HUES6 (cell line): ENCODE results near the gene NPM1.
"Not testable (repeated sequence)": the region's sequence is repeated elsewhere in the genome, so short reads cannot be mapped to it uniquely, and the experiment has no call there.

ENCODE experiments used
- H3K27ac ChIP-seq: 2 replicates; pipeline ENCODE4 v1.7.0; 2013; ENCODE audit warnings: low read depth, mild to moderate bottlenecking, low read length, inconsistent platforms
- H3K27me3 ChIP-seq: 2 replicates; pipeline ENCODE4 v1.6.1; 2013; ENCODE audit warnings: low read length; ENCODE audit not compliant: control insufficient read depth, insufficient read depth
- H3K36me3 ChIP-seq: 2 replicates; pipeline ENCODE4 v1.6.1; 2013; ENCODE audit warnings: low read length; ENCODE audit not compliant: control insufficient read depth, insufficient read depth
- H3K4me1 ChIP-seq: 2 replicates; pipeline ENCODE4 v1.6.1; 2013; ENCODE audit warnings: low read length; ENCODE audit not compliant: control insufficient read depth, insufficient read depth
- H3K4me3 ChIP-seq: 2 replicates; pipeline ENCODE4 v1.5.1; 2013; ENCODE audit warnings: low read depth, low read length
- H3K9ac ChIP-seq: one replicate; pipeline ENCODE4 v1.6.1; 2013; ENCODE audit warnings: mild to moderate bottlenecking, low read length
- H3K9me3 ChIP-seq: 2 replicates; pipeline ENCODE4 v1.6.1; 2013; ENCODE audit warnings: low read depth, low read length; ENCODE audit not compliant: control insufficient read depth, insufficient read depth

NPM1 gene

GRCh38 chr5:171397599-171397998 lies 9.9 kb downstream of the NPM1 start:
- no peak overlapping the region for H3K27ac ChIP-seq
- peaks cover 2% of the 10 kb centered on the region; the same call in 1 of the 2 replicates for H3K9me3 ChIP-seq
- H3K36me3 ChIP-seq = peaks cover 95% of the 10 kb centered on the region
- H3K9ac ChIP-seq = no peak overlapping the region
- no peak overlapping the region for H3K4me3 ChIP-seq
- 0 out of 2 replicates have a peak, but pooled peaks cover 3% of the 10 kb centered on the region for H3K4me1 ChIP-seq
- H3K27me3 ChIP-seq = no peaks in the 10 kb centered on the region

- H3K4me3 ChIP-seq, H3K27ac ChIP-seq, H3K27me3 ChIP-seq, H3K9ac ChIP-seq, H3K4me1 ChIP-seq, H3K9me3 ChIP-seq: not testable (repeated sequence)
- peaks cover 86% of the 10 kb centered on the region for H3K36me3 ChIP-seq
These were observed 11.0 kb downstream of the NPM1 start for GRCh38 chr5:171398660-171399059.

GRCh38 chr5:171400169-171400568 lies 12.5 kb downstream of the NPM1 start:
- Histone ChIP-seq H3K4me3 (no peak overlapping the region), H3K27ac (no peak overlapping the region), H3K9me3 (peaks cover 2% of the 10 kb centered on the region; the same call in 1 of the 2 replicates), H3K4me1 (0 out of 2 replicates have a peak, but pooled peaks cover 3% of the 10 kb centered on the region), H3K27me3 (no peaks in the 10 kb centered on the region), H3K36me3 (peaks cover 76% of the 10 kb centered on the region), H3K9ac (no peak overlapping the region)

DNA sequence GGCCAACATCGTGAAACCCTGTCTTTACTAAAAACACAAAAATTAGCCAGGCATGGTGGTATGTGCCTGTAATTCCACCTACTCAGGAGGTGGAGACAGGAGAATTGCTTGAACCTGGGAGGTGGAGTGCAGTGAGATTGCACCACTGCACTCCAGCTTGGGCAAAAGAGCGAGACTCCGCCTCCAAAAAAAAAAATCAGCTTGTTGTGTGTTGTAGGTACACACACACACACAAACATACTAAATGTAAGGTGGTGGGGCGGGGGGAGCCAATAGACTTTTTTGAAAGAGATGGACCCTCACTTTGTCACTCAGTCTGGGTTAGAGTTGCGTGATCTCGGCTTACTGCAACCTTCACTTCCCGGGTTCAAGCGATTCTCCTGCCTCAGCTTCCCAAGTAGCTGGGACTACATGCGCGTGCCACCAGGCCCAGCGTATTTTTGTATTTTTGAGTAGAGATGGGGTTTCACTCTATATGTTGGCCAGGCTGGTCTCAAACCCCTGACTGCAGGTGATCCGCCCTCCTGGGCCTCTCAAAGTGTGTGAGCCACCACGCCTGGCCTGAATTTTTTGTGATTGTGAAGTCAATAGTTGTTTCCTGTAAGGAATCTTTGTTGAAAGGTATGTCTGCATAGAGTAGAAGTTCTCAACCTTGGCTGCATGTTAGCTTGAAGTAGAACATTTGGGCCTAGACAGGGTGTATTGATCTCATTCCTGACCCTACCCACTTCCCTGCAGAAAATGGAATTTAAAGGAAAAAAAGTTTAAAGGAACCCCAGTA lies 13.7 kb downstream of the NPM1 start:
- 0 out of 2 replicates have a peak, but pooled peaks cover 3% of the 10 kb centered on the region for H3K4me1 ChIP-seq
- H3K9me3 ChIP-seq = peaks cover 2% of the 10 kb centered on the region; the same call in 1 of the 2 replicates
- H3K27ac ChIP-seq = no peak overlapping the region
- H3K9ac ChIP-seq = no peak overlapping the region
- no peaks in the 10 kb centered on the region for H3K27me3 ChIP-seq
- no peak overlapping the region for H3K4me3 ChIP-seq
- H3K36me3 ChIP-seq = peaks cover 76% of the 10 kb centered on the region

GRCh38 chr5:171402751-171403150 lies 15.1 kb downstream of the NPM1 start:
- not testable (repeated sequence) for H3K9me3 ChIP-seq, H3K4me3 ChIP-seq, H3K27me3 ChIP-seq, H3K27ac ChIP-seq, H3K4me1 ChIP-seq, H3K9ac ChIP-seq
- H3K36me3 ChIP-seq = peaks cover 76% of the 10 kb centered on the region

GRCh38 chr5:171405615-171406014 lies 18.0 kb downstream of the NPM1 start:
- no peaks in the 10 kb centered on the region for H3K4me1 ChIP-seq
- no peak overlapping the region for H3K27ac ChIP-seq
- peaks cover 2% of the 10 kb centered on the region; the same call in 1 of the 2 replicates for H3K9me3 ChIP-seq
- H3K27me3 ChIP-seq = no peaks in the 10 kb centered on the region
- H3K4me3 ChIP-seq = no peak overlapping the region
- no peak overlapping the region for H3K9ac ChIP-seq
- peaks cover 75% of the 10 kb centered on the region for H3K36me3 ChIP-seq

GRCh38 chr5:171407234-171407633 lies 19.6 kb downstream of the NPM1 start:
- Histone ChIP-seq H3K4me1 (no peaks in the 10 kb centered on the region), H3K27me3 (no peaks in the 10 kb centered on the region), H3K36me3 (peaks cover 76% of the 10 kb centered on the region), H3K9me3 (no peaks in the 10 kb centered on the region), H3K27ac (no peak overlapping the region), H3K9ac (no peak overlapping the region), H3K4me3 (no peak overlapping the region)

- no peaks in the 10 kb centered on the region for H3K27me3 ChIP-seq
- no peaks in the 10 kb centered on the region for H3K9me3 ChIP-seq
- H3K36me3 ChIP-seq = peaks cover 89% of the 10 kb centered on the region
- no peaks in the 10 kb centered on the region for H3K4me1 ChIP-seq
- H3K27ac ChIP-seq = no peak overlapping the region
- no peak overlapping the region for H3K9ac ChIP-seq
- no peak overlapping the region for H3K4me3 ChIP-seq
These were observed 21.8 kb downstream of the NPM1 start for GRCh38 chr5:171409164-171410136.

GRCh38 chr5:171410181-171410580 lies 22.5 kb downstream of the NPM1 start:
- Histone ChIP-seq H3K4me1 (no peaks in the 10 kb centered on the region), H3K27ac (no peak overlapping the region), H3K9me3 (no peaks in the 10 kb centered on the region), H3K4me3 (no peak overlapping the region), H3K27me3 (no peaks in the 10 kb centered on the region), H3K9ac (no peak overlapping the region), H3K36me3 (peaks cover 83% of the 10 kb centered on the region)

DNA sequence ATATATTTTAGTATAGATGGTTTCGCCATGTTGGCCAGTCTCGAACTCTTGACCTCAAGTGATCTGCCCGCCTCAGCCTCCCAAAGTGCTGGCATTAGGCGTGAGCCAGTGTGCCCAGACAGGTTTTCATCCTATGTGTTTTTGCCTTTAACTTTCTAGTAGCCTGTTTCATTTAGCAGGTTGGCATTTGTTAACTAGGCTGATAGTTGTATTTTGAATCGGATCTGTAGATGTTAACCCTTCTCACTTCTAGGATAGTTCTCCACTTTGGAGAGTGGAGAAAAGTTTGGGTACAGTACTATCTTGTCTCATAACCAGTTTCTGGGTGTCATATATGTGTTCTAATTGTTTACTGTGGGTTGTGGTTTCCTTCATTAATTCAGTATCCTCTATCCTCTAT lies 24.5 kb downstream of the NPM1 start:
- no peaks in the 10 kb centered on the region for H3K4me1 ChIP-seq
- no peak overlapping the region for H3K4me3 ChIP-seq
- H3K27me3 ChIP-seq = no peaks in the 10 kb centered on the region
- no peak overlapping the region for H3K9ac ChIP-seq
- H3K36me3 ChIP-seq = peaks cover 63% of the 10 kb centered on the region
- H3K9me3 ChIP-seq = no peaks in the 10 kb centered on the region
- H3K27ac ChIP-seq = no peak overlapping the region
